HEK293T (cell line): ENCODE measurements around the gene SORBS2.

Experiments
- BHLHE40 ChIP-seq: fragments of 450-650 bp; IDR thresholded peaks from 2 replicates; pipeline ENCODE4 v1.6.1; 2016; ENCODE audit warnings: mild to moderate bottlenecking, moderate library complexity, borderline replicate concordance
- L3MBTL2 ChIP-seq: fragments of 450-650 bp; conservative IDR thresholded peaks from 2 replicates; pipeline ENCODE4 v1.6.1; 2016; ENCODE audit warnings: mild to moderate bottlenecking
- PKNOX1 ChIP-seq: fragments of 450-650 bp; IDR thresholded peaks from 2 replicates; pipeline ENCODE4 v1.6.1; 2016
- ZNF384 ChIP-seq: fragments of 450-650 bp; IDR thresholded peaks from 2 replicates; pipeline ENCODE4 v1.6.1; 2016

- TF ChIP-seq L3MBTL2 = no peak
- TF ChIP-seq PKNOX1 = no peak
- no peak for TF ChIP-seq BHLHE40
- no peak for TF ChIP-seq ZNF384
These were observed 70.2 kb downstream of the SORBS2 start for GRCh38 chr4:185741795-185742194.
